ENCODE results near the gene HOXB13. TPM values are rescaled to one million over a fixed set of nuclear protein-coding genes. Genes with fewer than 3 reads are reported as not detected.

The HOXB13 gene
- total and polyA plus RNA-seq, 2 of the 4 experiments (the other 2 are of a cell fraction): not detected

DNA sequence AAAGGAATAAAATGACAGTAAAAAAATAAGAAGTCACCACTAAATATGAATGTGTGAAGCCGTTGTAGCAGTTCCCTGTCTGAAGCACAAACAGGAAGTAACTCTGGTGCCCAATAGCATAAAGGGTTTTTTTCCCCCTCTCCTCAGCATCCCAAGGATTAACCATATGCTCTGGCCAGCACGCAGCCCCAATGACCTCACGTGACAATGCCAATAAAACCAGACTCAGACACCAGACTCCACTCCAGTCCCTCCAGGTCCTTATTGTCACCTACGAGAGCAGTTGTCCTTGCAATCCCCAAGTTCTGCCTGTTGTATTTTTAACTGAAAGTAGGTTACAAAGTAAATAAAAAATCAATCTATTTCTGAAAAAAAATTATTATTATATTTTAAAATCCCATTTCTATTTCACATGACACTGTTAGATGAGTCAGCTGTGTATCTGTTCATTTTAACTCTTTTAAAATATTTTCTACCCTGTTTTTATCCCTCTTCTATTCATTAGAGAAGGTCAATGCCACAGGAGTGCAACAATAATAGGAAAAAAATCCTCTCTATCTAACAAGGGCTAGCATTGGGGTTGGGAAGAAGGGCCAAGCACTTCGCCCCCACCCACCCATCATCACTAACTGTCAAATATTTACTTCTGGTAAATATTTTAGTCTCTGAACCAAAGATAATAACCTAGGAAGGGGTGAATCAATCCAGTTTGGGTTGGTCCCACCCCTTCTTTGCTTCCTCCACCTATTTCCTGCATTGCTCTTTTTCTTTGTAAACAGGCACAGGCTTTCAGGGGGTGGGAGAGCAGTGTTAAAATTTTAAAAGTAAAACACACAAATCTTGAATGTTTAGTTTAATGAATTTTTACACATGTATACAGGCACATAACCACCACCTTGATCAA lies 12.8 kb downstream of the HOXB13 start:
- Histone ChIP-seq H3K4me3 (ENCODE audit: insufficient read depth, low read depth, low read length) (no peak overlapping the region), H3K18ac (ENCODE audit: low read depth, low read length) (no peak overlapping the region), H2AK9ac (replicated peaks; ENCODE audit: low read depth, low read length, poor library complexity) (no peak overlapping the region), H3K14ac (replicated peaks; ENCODE audit: low read depth, low read length) (no peak overlapping the region), H2BK20ac (ENCODE audit: low read depth, low read length) (no peak overlapping the region), H3K9ac (ENCODE audit: low read depth, low read length) (no peak overlapping the region), H2BK15ac (ENCODE audit: low read depth, low read length) (no peak overlapping the region), H3K23ac (ENCODE audit: low read depth, low read length) (no peak overlapping the region), H3K79me1 (ENCODE audit: low read depth in 1 of 2, low read length in 2 of 2) (no peaks in the 10 kb centered on the region), H2BK5ac (ENCODE audit: low read depth, low read length, poor library complexity, severe bottlenecking) (no peak overlapping the region), H4K20me1 (ENCODE audit: insufficient read depth, low read length) (0 out of 2 replicates have a peak, but pooled peaks cover 3% of the 10 kb centered on the region), H4K5ac (ENCODE audit: low read depth, low read length) (no peak overlapping the region), H3K9me3 (ENCODE audit: control insufficient read depth, insufficient read depth, low read length) (peaks cover 17% of the 10 kb centered on the region), H2AFZ (replicated peaks; ENCODE audit: low read length, poor library complexity) (no peak overlapping the region), H3K4me1 (ENCODE audit: control insufficient read depth, insufficient read depth, low read length) (no peaks in the 10 kb centered on the region), H2BK120ac (ENCODE audit: low read depth, low read length) (no peak overlapping the region), H4K8ac (ENCODE audit: low read depth in 2 of 2, low read length in 2 of 2) (no peak overlapping the region), H3K4me2 (ENCODE audit: low read depth, low read length) (no peak overlapping the region), H3K9me1 (ENCODE audit: insufficient read depth, low read length) (no peaks in the 10 kb centered on the region), H3K56ac (ENCODE audit: extremely low read depth, insufficient read depth, low read length) (no peak overlapping the region), H2AK5ac (ENCODE audit: low read depth, low read length) (no peak overlapping the region), H4K91ac (ENCODE audit: insufficient read depth, low read depth, low read length) (no peak overlapping the region), H3K4ac (ENCODE audit: low read depth, low read length) (no peak overlapping the region), H3K27me3 (ENCODE audit: control insufficient read depth, insufficient read depth, low read length) (peaks cover 71% of the 10 kb centered on the region), H3K27ac (ENCODE audit: insufficient read depth, low read length) (no peak overlapping the region), H3K36me3 (ENCODE audit: control insufficient read depth, insufficient read depth, low read length) (no peaks in the 10 kb centered on the region)
- in situ Hi-C loops (cut with MboI; ENCODE audit: low sequenced_read_pairs) (no loop called here), intact Hi-C loops (cut with micrococcal nuclease) (no loop called here), dilution Hi-C loops (cut with HindIII; ENCODE audit: low sequenced_read_pairs, unreplicated experiment) (no loop called here)
- WGBS, 2 experiments (ENCODE audit: extremely low coverage in 2 of 2, insufficient read length in 1 of 2): 20% methylated on average over 1 of the region's 5 CpGs; no CpG with 5 or more reads in 1 of the 2 experiments
- ATAC-seq (ENCODE audit: low read depth) (no peak), DNase-seq (no peak)
- no TSS peak for BruUV-seq (replicated peaks)
- ChIA-PET CTCF (no interaction called here), POLR2A (ENCODE audit: unreplicated experiment) (no interaction called here)
- TF ChIP-seq SMC3 (IDR thresholded peaks at IDR 0.05; ENCODE audit: low read depth, low read length) (no peak), RFX5 (IDR thresholded peaks at IDR 0.05; ENCODE audit: low read depth, low read length) (no peak), MXI1 (IDR thresholded peaks at IDR 0.05; ENCODE audit: borderline replicate concordance, low read depth, low read length) (no peak), CHD1 (IDR thresholded peaks at IDR 0.05; ENCODE audit: low read depth, low read length) (no peak)
